GM12801 (cell line): Measurements from ENCODE around the gene TIFAB.

Experiments
- CTCF ChIP-seq: IDR thresholded peaks from one replicate; pipeline ENCODE4 v1.5.1; 2011; ENCODE audit warnings: control low read depth; ENCODE audit not compliant: insufficient read length; ENCODE audit errors: extremely low read depth

TIFAB gene

GRCh38 chr5:135469911-135470310, 17.8 kb upstream of the TIFAB start:
- no peak for TF ChIP-seq CTCF

GRCh38 chr5:135468541-135468940, 16.4 kb upstream of the TIFAB start:
- TF ChIP-seq CTCF = no peak

- TF ChIP-seq CTCF = no peak
Observed at GRCh38 chr5:135467871-135468485, 15.8 kb upstream of the TIFAB start.

GRCh38 chr5:135467051-135467625, 15.0 kb upstream of the TIFAB start:
- no peak for TF ChIP-seq CTCF

- TF ChIP-seq CTCF = no peak
Observed at GRCh38 chr5:135466178-135467050, 14.3 kb upstream of the TIFAB start.

GRCh38 chr5:135465391-135466122, 13.4 kb upstream of the TIFAB start:
- no peak for TF ChIP-seq CTCF

GRCh38 chr5:135462304-135462703, 10.2 kb upstream of the TIFAB start:
- no peak for TF ChIP-seq CTCF
